SK-N-SH (cell line): Measurements from ENCODE around the gene HOXA10. TPM values are rescaled to one million over a fixed set of nuclear protein-coding genes. Genes with fewer than 3 reads are reported as not detected.

Experiments
- CTCF ChIA-PET: fragments of 300-600, 350-600 bp; formaldehyde crosslinking; extraction: SDS; loops from one replicate; lab custom pipeline; 2021; lab: Yijun Ruan, JAX
- POLR2A ChIA-PET: fragments of 350-600 bp; sonication (Branson Sonifier 250); formaldehyde crosslinking; extraction: SDS; loops from one replicate; lab custom pipeline; 2020; ENCODE audit warnings: antibody characterized with exemption, inconsistent platforms; lab: Yijun Ruan, JAX
- DNase-seq: peaks from one replicate; pipeline ENCODE4 v3.0.0; 2012
- H2AFZ ChIP-seq: fragments of 200-600 bp; sonication (generic); 2 replicates; pipeline ENCODE4 v1.8.1; 2016; ENCODE audit warnings: antibody characterized with exemption, mild to moderate bottlenecking, low read depth
- H3F3A ChIP-seq: fragments of 200-600 bp; sonication (generic); replicated peaks from 2 replicates; pipeline ENCODE3; 2016; ENCODE audit warnings: antibody characterized with exemption, mild to moderate bottlenecking; ENCODE audit not compliant: insufficient read depth
- H3K27ac ChIP-seq, 2 experiments: fragments of 200-500 bp in 1 of 2; fragments of 200-600 bp in 1 of 2; sonication (Bioruptor generic) in 1 of 2; sonication (generic), shearing (Covaris generic) in 1 of 2; 2 replicates each; pipeline versions ENCODE4 v1.5.1 to v1.6.1; 2014 to 2016; ENCODE audit warnings: low read depth in 2 of 2, inconsistent platforms in 1 of 2, low read length in 1 of 2, mild to moderate bottlenecking in 1 of 2, mixed read lengths in 1 of 2
- H3K27me3 ChIP-seq: fragments of 200-600 bp; sonication (generic), shearing (Covaris generic); 2 replicates; pipeline ENCODE4 v1.6.1; 2016; ENCODE audit warnings: mixed run types; ENCODE audit not compliant: insufficient read depth
- H3K36me3 ChIP-seq, 2 experiments: fragments of 200-500 bp in 1 of 2; fragments of 200-600 bp in 1 of 2; sonication (Bioruptor generic) in 1 of 2; sonication (generic) in 1 of 2; replicated peaks in 1 of 2; 2 replicates each; pipeline versions ENCODE3 to v1.5.1; 2014 to 2016; ENCODE audit warnings: low read length in 1 of 2, mild to moderate bottlenecking in 1 of 2; ENCODE audit not compliant: insufficient read depth in 2 of 2, control insufficient read depth in 1 of 2
- H3K4me1 ChIP-seq, 2 experiments: fragments of 200-500 bp in 1 of 2; fragments of 200-600 bp in 1 of 2; sonication (Bioruptor generic) in 1 of 2; sonication (generic), shearing (Covaris generic) in 1 of 2; 2 replicates each; pipeline versions ENCODE4 v1.5.1 to v1.6.1; 2014 to 2016; ENCODE audit warnings: low read depth in 1 of 2, low read length in 1 of 2, mixed run types in 1 of 2; ENCODE audit not compliant: insufficient read depth in 2 of 2, control insufficient read depth in 1 of 2
- H3K4me2 ChIP-seq: fragments of 200-600 bp; sonication (generic), shearing (Covaris generic); 2 replicates; pipeline ENCODE4 v1.6.1; 2017; ENCODE audit warnings: mixed run types
- H3K4me3 ChIP-seq, 2 experiments: fragments of 200-500 bp in 1 of 2; fragments of 200-600 bp in 1 of 2; sonication (Bioruptor generic) in 1 of 2; sonication (generic), shearing (Covaris generic) in 1 of 2; 2 replicates each; pipeline versions ENCODE4 v1.5.1 to v1.8.1; 2014 to 2016; ENCODE audit warnings: low read depth in 2 of 2, inconsistent platforms in 1 of 2, low read length in 1 of 2, mild to moderate bottlenecking in 1 of 2, mixed read lengths in 1 of 2, moderate library complexity in 1 of 2
- H3K79me2 ChIP-seq: fragments of 200-600 bp; sonication (generic); 2 replicates; pipeline ENCODE4 v1.8.1; 2017; ENCODE audit warnings: mild to moderate bottlenecking; ENCODE audit not compliant: insufficient read depth
- H3K9ac ChIP-seq: fragments of 200-600 bp; sonication (generic); 2 replicates; pipeline ENCODE4 v1.6.1; 2017; ENCODE audit warnings: mixed run types
- H3K9me2 ChIP-seq: fragments of 200-600 bp; sonication (generic); 2 replicates; pipeline ENCODE4 v1.6.1; 2017; ENCODE audit warnings: mixed run types
- H3K9me3 ChIP-seq: fragments of 200-600 bp; sonication (generic); 2 replicates; pipeline ENCODE4 v1.6.1; 2017; ENCODE audit warnings: mixed run types, mild to moderate bottlenecking, moderate library complexity
- H4K20me1 ChIP-seq: fragments of 200-600 bp; sonication (generic); 2 replicates; pipeline ENCODE4 v1.6.1; 2017; ENCODE audit warnings: mild to moderate bottlenecking, mixed run types; ENCODE audit not compliant: insufficient read depth
- CTCF ChIP-seq: fragments of 200-600 bp; sonication (generic); IDR thresholded peaks from 2 replicates; pipeline ENCODE4 v1.6.1; 2017; ENCODE audit warnings: antibody characterized with exemption, mild to moderate bottlenecking, moderate library complexity
- EP300 ChIP-seq, 2 experiments: IDR thresholded peaks; 2 replicates each; pipeline versions ENCODE4 v1.4.0 to v1.6.1; 2012; ENCODE audit warnings: borderline replicate concordance in 1 of 2, low read depth in 1 of 2, low read length in 1 of 2
- EZH2phosphoT487 ChIP-seq: fragments of 200-600 bp; sonication (generic); IDR thresholded peaks from 2 replicates; pipeline ENCODE4 v1.6.1; 2017; ENCODE audit warnings: low read depth, mixed run types, mild to moderate bottlenecking, antibody characterized with exemption, moderate library complexity, borderline replicate concordance
- MEF2A ChIP-seq: IDR thresholded peaks from 2 replicates; pipeline ENCODE4 v1.4.0; 2012; ENCODE audit warnings: low read depth, borderline replicate concordance
- RAD21 ChIP-seq: IDR thresholded peaks from 2 replicates; pipeline ENCODE4 v1.6.1; 2012; ENCODE audit warnings: mild to moderate bottlenecking, low read length
- TAF1 ChIP-seq: IDR thresholded peaks from 2 replicates; pipeline ENCODE4 v1.6.1; 2012; ENCODE audit warnings: low read depth, mild to moderate bottlenecking, low read length, moderate library complexity, borderline replicate concordance
- USF1 ChIP-seq: IDR thresholded peaks from 2 replicates; pipeline ENCODE4 v1.4.0; 2012; ENCODE audit warnings: low read depth, borderline replicate concordance
- WGBS: methylation state at CpG from one replicate; pipeline ENCODE4 v1.1.6; 2017; ENCODE audit warnings: low lambda C conversion rate; 5-methylcytosine and 5-hydroxymethylcytosine counted together
- polyA plus RNA-seq, 3 experiments: library from polyadenylated mRNA; depleted of rRNA; stranded (reverse); fragments of >200 nt; gene quantifications; 2 replicates each; pipeline ENCODE4 v1.2.3, GENCODE V29; 2012

Gene HOXA10
- polyA plus RNA-seq, 1 of the 3 experiments (the other 2 are of a cell fraction) = not detected

GRCh38 chr7:27165089-27165995 is 8.8 kb downstream of the HOXA10 start, which contains the start of gene HOXA9:
HOXA9 (minus strand) TSS chr7:27165537; CDS start chr7:27165457, 80 bp downstream.
- ChIA-PET CTCF (interaction anchor here (1.1 to 12.1 kb wide), 7 partner anchors 9 to 795 kb away, joined by 4 to 205 read pairs (median 4); partner anchors contain the start of genes HOXA10 and HOXA3), POLR2A (no interaction called here)
- H2AFZ ChIP-seq = no peak within 1 kb of the TSS
- no peak within 1 kb of the TSS for H3K27ac ChIP-seq
- peaks cover 15% of the 10 kb centered on the region for H3F3A ChIP-seq
- no peak for TF ChIP-seq RAD21
- no peak for TF ChIP-seq EP300 (IDR thresholded peaks at IDR 0.05; ENCODE audit: borderline replicate concordance in 1 of 2, low read depth in 1 of 2, low read length in 1 of 2)
- TF ChIP-seq EZH2phosphoT487 = peak; percentile 92
- TF ChIP-seq USF1 = peak; percentile 52; the same call in 1 of the 2 replicates
- TF ChIP-seq MEF2A = no peak
- H3K9me2 ChIP-seq = no peaks in the 10 kb centered on the region
- H3K36me3 ChIP-seq = no peaks in the 10 kb centered on the region
- no peaks in the 10 kb centered on the region for H3K9me3 ChIP-seq
- H4K20me1 ChIP-seq = peaks cover 9% of the 10 kb centered on the region
- H3K4me3 ChIP-seq = no peak within 1 kb of the TSS
- 15% methylated on average over 32 of the region's 82 CpGs for WGBS
- H3K27me3 ChIP-seq = peaks cover 91% of the 10 kb centered on the region
- 0 out of 2 replicates have a peak within 1 kb of the TSS, but pooled peaks have one; percentile 4 for H3K4me2 ChIP-seq
- no peak for DNase-seq
- H3K79me2 ChIP-seq = no peaks in the 10 kb centered on the region
- H3K4me1 ChIP-seq = peaks cover 0 to 8% of the 10 kb centered on the region in 2 experiments; a peak in 1 of 4 replicates
- no peak within 1 kb of the TSS for H3K9ac ChIP-seq

- Histone ChIP-seq H3K27me3 (peaks cover 91% of the 10 kb centered on the region), H3K27ac (no peak overlapping the region)
- no peak for DNase-seq
Observed at GRCh38 chr7:27164367-27165088, 9.6 kb downstream of the HOXA10 start.

More at GRCh38 chr7:27164367-27165088, 9.6 kb downstream of the HOXA10 start:
- 15% methylated on average over 33 of the region's 47 CpGs for WGBS
- Histone ChIP-seq H2AFZ (no peak overlapping the region), H3F3A (peaks cover 13% of the 10 kb centered on the region), H3K9me3 (no peaks in the 10 kb centered on the region), H3K36me3 (no peaks in the 10 kb centered on the region), H3K4me2 (0 out of 2 replicates have a peak overlapping the region, but pooled peaks have one; percentile 4), H3K9ac (no peak overlapping the region), H3K4me1 (peaks cover 0 to 8% of the 10 kb centered on the region in 2 experiments; a peak in 1 of 4 replicates), H3K4me3 (no peak overlapping the region), H3K79me2 (no peaks in the 10 kb centered on the region), H3K9me2 (no peaks in the 10 kb centered on the region), H4K20me1 (peaks cover 5% of the 10 kb centered on the region)
- TF ChIP-seq CTCF (peak; percentile 34; the same call in 1 of the 2 replicates), TAF1 (no peak)
- ChIA-PET CTCF (interaction anchor here (0.6 to 12.1 kb wide), 4 partner anchors 10 to 1348 kb away, joined by 3 to 270 read pairs (median 104); partner anchors contain the start of genes HOXA10, HOXA3, HOXA5 and HOXA6), POLR2A (no interaction called here)
